Thyroid gland (tissue), 4 donors: ENCODE results near the gene TRANK1. TPM values are rescaled to one million over a fixed set of nuclear protein-coding genes. Genes with fewer than 3 reads are reported as not detected.
"Not testable (repeated sequence)": the region's sequence is repeated elsewhere in the genome, so short reads cannot be mapped to it uniquely, and the experiment has no call there.

Experiments used
- DNase-seq, 2 donors: peaks; one replicate each; pipeline ENCODE4 v3.0.0-alpha.2; 2019
- H3K27ac ChIP-seq, 3 donors: fragments of 200-600 bp; sonication (generic); 1 replicate in 2 of 3; 2 replicates in 1 of 3; pipeline ENCODE4 v1.5.1; 2016 to 2019; ENCODE audit warnings: mild to moderate bottlenecking in 1 of 3, moderate library complexity in 1 of 3
- H3K27me3 ChIP-seq: fragments of 200-600 bp; sonication (generic); one replicate; pipeline ENCODE4 v1.5.1; 2019
- H3K36me3 ChIP-seq, 2 donors: fragments of 200-600 bp; sonication (generic); one replicate each; pipeline ENCODE4 v1.5.1; 2016 to 2019
- H3K4me1 ChIP-seq, 2 donors: fragments of 200-600 bp; sonication (generic); one replicate each; pipeline ENCODE4 v1.5.1; 2017 to 2019
- H3K4me3 ChIP-seq, 3 donors: fragments of 200-600 bp; sonication (generic); replicated peaks in 1 of 3; 1 replicate in 2 of 3; 2 replicates in 1 of 3; pipeline ENCODE4 v1.5.1; 2016; ENCODE audit warnings: mild to moderate bottlenecking in 1 of 3
- H3K9me3 ChIP-seq: fragments of 200-600 bp; sonication (generic); one replicate; pipeline ENCODE4 v1.5.1; 2017
- POLR2A ChIP-seq, 2 donors: fragments of 450-650 bp; IDR thresholded peaks; one replicate each; pipeline ENCODE4 v1.6.1; 2017; ENCODE audit warnings: antibody characterized with exemption in 2 of 2, mild to moderate bottlenecking in 2 of 2, moderate library complexity in 1 of 2
- WGBS, 2 donors: methylation state at CpG; one replicate each; pipeline ENCODE4 v1.1.5; 2017; 5-methylcytosine and 5-hydroxymethylcytosine counted together
- intact Hi-C: fragments of 100-400 bp; cut with DNase I; formaldehyde crosslinking; loops from one replicate; pipeline ENCODE4 v1.15.1; 2023
- total RNA-seq, 4 donors: library from RNA; depleted of rRNA; stranded (reverse); fragments of >200 nt; gene quantifications; one replicate each; pipeline ENCODE4 v1.2.3, GENCODE V29; 2016
- TF ChIP-seq, protein P1 (sequence below), 6 experiments: fragments of 200-600 bp in 3 of 6; fragments of 450-650 bp in 3 of 6; sonication (generic) in 3 of 6; IDR thresholded peaks; one replicate each; pipeline ENCODE4 v1.5.1; 2016 to 2019; ENCODE audit warnings: antibody characterized with exemption in 6 of 6, mild to moderate bottlenecking in 2 of 6, inconsistent platforms in 1 of 6, moderate library complexity in 1 of 6

Gene TRANK1
- total RNA-seq, 4 donors from 2014 or later: 11.7 to 26.3 (median 18.5) TPM

DNA sequence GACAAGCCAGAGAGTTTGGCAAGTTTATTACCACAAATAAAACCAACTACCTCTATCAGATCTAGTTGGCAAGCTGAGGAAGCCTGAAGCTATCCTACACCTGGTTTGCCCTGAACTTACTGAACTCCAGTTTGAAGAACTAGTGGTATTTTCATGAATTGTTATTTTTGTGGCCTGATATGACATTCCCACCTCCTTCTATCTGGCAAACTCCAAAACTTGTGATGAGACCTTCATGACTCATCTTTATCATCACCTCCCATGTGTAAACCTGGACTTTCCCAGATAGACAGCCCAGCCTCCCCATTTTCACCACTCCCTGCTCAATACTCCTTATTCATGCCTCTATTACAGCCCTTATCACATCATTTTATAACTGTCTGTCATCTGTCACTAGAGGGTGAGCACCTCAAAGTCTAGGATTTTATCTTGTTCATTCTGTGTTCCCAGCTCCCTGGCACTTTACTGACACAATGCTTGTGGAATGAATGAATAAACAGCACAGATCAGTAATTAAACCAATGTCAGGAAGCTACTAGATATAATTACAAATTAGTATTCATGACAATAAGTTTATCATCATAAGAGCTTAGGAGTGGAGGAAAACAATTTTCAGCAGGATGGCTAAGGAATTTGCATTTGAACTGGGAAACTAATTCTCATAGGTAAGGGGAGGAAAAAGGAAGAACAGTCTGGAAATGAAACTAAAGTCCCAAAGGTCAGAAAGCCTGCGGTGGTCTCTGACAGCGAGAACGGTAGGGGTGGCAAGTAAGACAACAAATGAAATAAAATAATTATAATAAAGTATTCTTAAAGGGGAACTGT lies 13.2 kb upstream of the TRANK1 start:
- intact Hi-C loops: no loop called here
- Histone ChIP-seq H3K4me3 (no peak overlapping the region), H3K27ac (peak overlapping the region in 2 of 3 donors; percentile 12 to 84), H3K27me3 (no peaks in the 10 kb centered on the region), H3K36me3 (no peaks in the 10 kb centered on the region), H3K4me1 (peaks cover 14 to 20% of the 10 kb centered on the region in 2 donors), H3K9me3 (no peaks in the 10 kb centered on the region)
- 64 to 70% methylated on average over 3 of the region's 3 CpGs for WGBS, 2 donors
- TF ChIP-seq, protein P1, sequence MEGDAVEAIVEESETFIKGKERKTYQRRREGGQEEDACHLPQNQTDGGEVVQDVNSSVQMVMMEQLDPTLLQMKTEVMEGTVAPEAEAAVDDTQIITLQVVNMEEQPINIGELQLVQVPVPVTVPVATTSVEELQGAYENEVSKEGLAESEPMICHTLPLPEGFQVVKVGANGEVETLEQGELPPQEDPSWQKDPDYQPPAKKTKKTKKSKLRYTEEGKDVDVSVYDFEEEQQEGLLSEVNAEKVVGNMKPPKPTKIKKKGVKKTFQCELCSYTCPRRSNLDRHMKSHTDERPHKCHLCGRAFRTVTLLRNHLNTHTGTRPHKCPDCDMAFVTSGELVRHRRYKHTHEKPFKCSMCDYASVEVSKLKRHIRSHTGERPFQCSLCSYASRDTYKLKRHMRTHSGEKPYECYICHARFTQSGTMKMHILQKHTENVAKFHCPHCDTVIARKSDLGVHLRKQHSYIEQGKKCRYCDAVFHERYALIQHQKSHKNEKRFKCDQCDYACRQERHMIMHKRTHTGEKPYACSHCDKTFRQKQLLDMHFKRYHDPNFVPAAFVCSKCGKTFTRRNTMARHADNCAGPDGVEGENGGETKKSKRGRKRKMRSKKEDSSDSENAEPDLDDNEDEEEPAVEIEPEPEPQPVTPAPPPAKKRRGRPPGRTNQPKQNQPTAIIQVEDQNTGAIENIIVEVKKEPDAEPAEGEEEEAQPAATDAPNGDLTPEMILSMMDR (IDR thresholded peaks at IDR 0.05): no peak
- TF ChIP-seq POLR2A (IDR thresholded peaks at IDR 0.05): no peak
- no peak for DNase-seq

DNA sequence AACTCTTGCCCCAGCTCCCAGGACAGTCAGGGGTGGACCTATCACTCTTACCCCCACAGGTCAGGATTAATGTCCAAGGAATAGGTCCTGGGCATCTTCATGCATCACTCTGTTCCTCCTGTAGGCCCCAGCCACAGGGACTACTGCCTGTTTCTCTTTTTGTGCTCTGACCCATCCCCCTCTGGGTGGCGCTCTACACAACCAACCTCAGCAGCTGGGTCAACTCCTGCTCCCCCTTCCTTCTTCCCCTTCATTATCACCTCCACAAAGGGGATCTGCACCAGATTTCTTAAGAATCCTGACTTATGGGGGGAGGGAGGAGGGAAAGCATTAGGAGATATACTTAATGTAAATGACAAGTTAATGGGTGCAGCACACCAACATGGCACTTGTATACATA lies 12.2 kb upstream of the TRANK1 start:
- TF ChIP-seq, protein P1 (IDR thresholded peaks at IDR 0.05): no peak
- no peak for TF ChIP-seq POLR2A (IDR thresholded peaks at IDR 0.05)
- intact Hi-C loops: no loop called here
- Histone ChIP-seq H3K4me1 (peaks cover 14 to 20% of the 10 kb centered on the region in 2 donors), H3K27ac (no peak overlapping the region), H3K4me3 (no peak overlapping the region), H3K27me3 (no peaks in the 10 kb centered on the region), H3K36me3 (no peaks in the 10 kb centered on the region), H3K9me3 (no peaks in the 10 kb centered on the region)
- 88 to 95% methylated on average over 1 of the region's 1 CpG for WGBS, 2 donors
- no peak for DNase-seq

DNA sequence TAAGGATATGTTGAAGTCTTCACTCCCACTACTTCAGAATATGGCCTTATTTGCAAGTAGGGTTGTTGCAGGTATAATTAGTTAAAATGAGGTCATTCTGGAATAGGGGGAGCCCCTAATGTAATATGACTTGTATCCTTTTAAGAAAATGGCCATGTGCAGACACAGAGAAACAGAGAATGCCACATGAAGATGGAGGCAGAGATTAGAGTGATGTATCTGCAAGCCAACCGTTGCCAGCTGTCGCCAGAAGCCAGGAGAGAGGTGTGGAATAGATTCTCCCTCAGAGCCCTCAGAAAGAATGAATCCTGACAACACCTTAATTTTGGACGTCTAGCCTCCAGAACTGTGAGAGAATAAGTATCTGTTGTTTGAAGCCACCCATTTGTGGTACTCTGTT lies 11.3 kb upstream of the TRANK1 start:
- 88 to 95% methylated on average over 3 of the region's 3 CpGs for WGBS, 2 donors
- Histone ChIP-seq H3K9me3 (no peaks in the 10 kb centered on the region), H3K27ac (no peak overlapping the region), H3K27me3 (no peaks in the 10 kb centered on the region), H3K36me3 (no peaks in the 10 kb centered on the region), H3K4me1 (peaks cover 14 to 20% of the 10 kb centered on the region in 2 donors), H3K4me3 (no peak overlapping the region)
- no peak for TF ChIP-seq POLR2A (IDR thresholded peaks at IDR 0.05)
- TF ChIP-seq, protein P1 (IDR thresholded peaks at IDR 0.05): no peak
- no peak for DNase-seq
- intact Hi-C loops: no loop called here

DNA sequence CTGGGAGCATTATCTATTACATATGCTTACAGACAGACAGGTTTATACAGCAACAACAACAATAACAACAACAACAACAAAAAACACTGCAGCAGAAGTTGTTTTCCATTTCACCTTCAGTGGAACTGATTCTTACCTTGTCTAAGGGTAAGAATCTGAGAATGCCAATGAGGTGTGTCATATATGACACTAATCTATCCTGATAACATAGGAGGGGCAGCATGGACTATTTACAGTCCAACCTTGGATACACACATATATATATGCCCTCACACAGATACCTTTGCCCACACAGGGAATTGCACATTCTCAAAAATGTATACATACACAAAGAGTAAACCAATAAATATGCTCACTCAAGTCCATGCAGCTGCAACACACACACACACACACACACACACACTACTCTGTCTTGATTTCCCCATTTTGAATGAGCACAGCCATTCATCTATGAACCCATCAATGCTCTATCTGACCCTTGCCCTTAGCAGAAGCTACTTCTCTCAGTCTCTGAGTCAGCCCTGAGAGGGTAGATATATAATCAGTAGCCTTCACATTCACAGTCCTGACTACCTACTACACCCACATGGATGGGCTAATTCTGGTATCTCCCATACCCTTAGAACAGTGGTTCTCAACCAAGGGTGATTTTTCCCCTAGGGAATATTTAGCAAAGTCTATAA lies 9.7 kb upstream of the TRANK1 start:
- intact Hi-C loops: no loop called here
- H3K36me3 ChIP-seq: no peaks in the 10 kb centered on the region
- no peak for DNase-seq
- H3K9me3 ChIP-seq: no peaks in the 10 kb centered on the region
- H3K27me3 ChIP-seq: no peaks in the 10 kb centered on the region
- H3K4me1 ChIP-seq: peaks cover 6 to 12% of the 10 kb centered on the region in 2 donors
- no peak overlapping the region for H3K27ac ChIP-seq
- H3K4me3 ChIP-seq: no peak overlapping the region
- no peak for TF ChIP-seq POLR2A (IDR thresholded peaks at IDR 0.05)
- TF ChIP-seq, protein P1 (IDR thresholded peaks at IDR 0.05): no peak

DNA sequence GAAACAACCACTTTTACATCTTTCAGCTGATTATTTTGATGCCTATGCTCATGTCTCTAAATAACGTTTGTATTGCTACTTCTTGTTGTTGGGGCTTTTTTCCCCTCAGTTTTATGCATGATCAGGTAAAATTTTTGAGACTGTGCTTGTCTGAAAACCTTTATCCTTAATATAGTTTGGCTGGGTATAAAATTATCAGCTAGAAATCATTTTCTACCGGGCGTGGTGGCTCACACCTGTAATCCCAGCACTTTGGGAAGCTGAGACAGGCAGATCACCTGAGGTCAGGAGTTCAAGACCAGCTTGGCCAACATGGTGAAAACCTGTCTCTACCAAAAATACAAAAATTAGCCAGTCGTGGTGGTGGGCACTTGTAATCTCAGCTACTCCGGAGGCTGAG lies 3.0 kb upstream of the TRANK1 start:
- H3K27me3 ChIP-seq, H3K4me3 ChIP-seq, intact Hi-C loops, H3K9me3 ChIP-seq, H3K36me3 ChIP-seq, DNase-seq, H3K27ac ChIP-seq: not testable (repeated sequence)
- 94 to 97% methylated on average over 5 of the region's 5 CpGs for WGBS, 2 donors
- peaks cover 9 to 11% of the 10 kb centered on the region in 2 donors for H3K4me1 ChIP-seq
